ENCODE measurements around the gene PMPCB. TPM values are rescaled to one million over a fixed set of nuclear protein-coding genes. Genes with fewer than 3 reads are reported as not detected.
A peak's percentile ranks its signal among the peaks of the same experiment; 100 is the strongest.

Gene PMPCB
- polyA plus RNA-seq, 3 donors, result 42.8 to 50.8 (median 44.9) TPM

- H3K27ac ChIP-seq (ENCODE audit: low read depth in 1 of 2, low read length in 2 of 2), result peak within 1 kb of the TSS; percentile 88 to 95
- H3K27me3 ChIP-seq (ENCODE audit: control insufficient read depth in 2 of 2, insufficient read depth in 2 of 2, low read length in 2 of 2), result no peaks in the 10 kb centered on the region
- H3K4me3 Mint-ChIP-seq, result peak within 1 kb of the TSS; percentile 96 to 98
- H3K9me3 Mint-ChIP-seq, result no peaks in the 10 kb centered on the region
- peak within 1 kb of the TSS; percentile 98 for H2AFZ ChIP-seq (ENCODE audit: insufficient read depth, low read depth, low read length, poor library complexity, severe bottlenecking)
- peak within 1 kb of the TSS; percentile 95 for H3K9ac ChIP-seq (ENCODE audit: insufficient read depth, low read length, poor library complexity, severe bottlenecking)
- H3K4me1 ChIP-seq (ENCODE audit: control insufficient read depth in 1 of 2, insufficient read depth in 2 of 2, low read length in 2 of 2), result peaks cover 33 to 55% of the 10 kb centered on the region in 2 donors
- peak; percentile 86 to 89 (median 88) for DNase-seq
- peaks cover 23 to 25% of the 10 kb centered on the region in 2 donors for H3K36me3 Mint-ChIP-seq
- no peak for TF ChIP-seq CTCF (IDR thresholded peaks at IDR 0.05)
- WGBS (ENCODE audit: insufficient coverage), result 0% methylated on average over 35 of the region's 43 CpGs
- peaks cover 82% of the 10 kb centered on the region for H3K79me2 ChIP-seq (ENCODE audit: insufficient read depth, low read length)
- H3K4me1 Mint-ChIP-seq, result peaks cover 52% of the 10 kb centered on the region
- H3K36me3 ChIP-seq (replicated peaks in 1 of 2; ENCODE audit: control insufficient read depth in 1 of 2, insufficient read depth in 2 of 2, low read length in 2 of 2), result peaks cover 21 to 23% of the 10 kb centered on the region in 2 donors
- H3K9me3 ChIP-seq (replicated peaks in 1 of 2; ENCODE audit: control insufficient read depth in 1 of 2, insufficient read depth in 1 of 2, low read length in 2 of 2), result no peaks in the 10 kb centered on the region
- H3K4me3 ChIP-seq (replicated peaks in 1 of 3; ENCODE audit: low read depth in 2 of 3, low read length in 3 of 3), result peak within 1 kb of the TSS; percentile 78 to 98 (median 90)
- H3K27ac Mint-ChIP-seq, result peak within 1 kb of the TSS; percentile 93 to 97 (median 95)
- peak within 1 kb of the TSS; percentile 97 for H3K4me2 ChIP-seq (replicated peaks; ENCODE audit: extremely low read depth, low read length, poor library complexity, severe bottlenecking)
- H4K20me1 ChIP-seq (ENCODE audit: insufficient read depth, low read length), result no peaks in the 10 kb centered on the region
- H3K27me3 Mint-ChIP-seq (ENCODE audit: low read depth in 3 of 3), result no peaks in the 10 kb centered on the region
- intact Hi-C loops (cut with micrococcal nuclease), result loop anchor here in 1 of 2 donors (5.0 kb wide), 1 partner anchor 47 kb away; the partner anchor contains the start of gene PMPCB
Observed at GRCh38 chr7:103344453-103345149, 47.4 kb downstream of the PMPCB start, which contains the start of gene DNAJC2. Gene DNAJC2, minus strand, starts transcription at chr7:103344767. Its CDS starts 145 bp downstream, at chr7:103344622.

GRCh38 chr7:103346396-103346795, 49.2 kb downstream of the PMPCB start:
- peaks cover 42 to 66% of the 10 kb centered on the region in 2 donors for H3K4me1 ChIP-seq (ENCODE audit: control insufficient read depth in 1 of 2, insufficient read depth in 2 of 2, low read length in 2 of 2)
- Mint-ChIP-seq H3K4me3 (peak overlapping the region in 1 of 2 donors; percentile 48), H3K9me3 (no peaks in the 10 kb centered on the region)

More at GRCh38 chr7:103346396-103346795, 49.2 kb downstream of the PMPCB start:
- no CpG with 5 or more reads among the region's 5 CpGs for WGBS (ENCODE audit: insufficient coverage)
- Mint-ChIP-seq H3K4me1 (peaks cover 54% of the 10 kb centered on the region), H3K36me3 (peaks cover 8 to 10% of the 10 kb centered on the region in 2 donors), H3K27me3 (ENCODE audit: low read depth in 3 of 3) (no peaks in the 10 kb centered on the region), H3K27ac (peak overlapping the region in 1 of 7 donors; percentile 95)
- Histone ChIP-seq H3K27ac (ENCODE audit: low read depth in 1 of 2, low read length in 2 of 2) (no peak overlapping the region), H4K20me1 (ENCODE audit: insufficient read depth, low read length) (peaks cover 16% of the 10 kb centered on the region), H3K4me3 (replicated peaks in 1 of 3; ENCODE audit: low read depth in 2 of 3, low read length in 3 of 3) (no peak overlapping the region), H3K27me3 (ENCODE audit: control insufficient read depth in 2 of 2, insufficient read depth in 2 of 2, low read length in 2 of 2) (no peaks in the 10 kb centered on the region), H3K9me3 (replicated peaks in 1 of 2; ENCODE audit: control insufficient read depth in 1 of 2, insufficient read depth in 1 of 2, low read length in 2 of 2) (no peaks in the 10 kb centered on the region), H2AFZ (ENCODE audit: insufficient read depth, low read depth, low read length, poor library complexity, severe bottlenecking) (peak overlapping the region; percentile 95), H3K79me2 (ENCODE audit: insufficient read depth, low read length) (peaks cover 85% of the 10 kb centered on the region), H3K36me3 (replicated peaks in 1 of 2; ENCODE audit: control insufficient read depth in 1 of 2, insufficient read depth in 2 of 2, low read length in 2 of 2) (peaks cover 11 to 16% of the 10 kb centered on the region in 2 donors), H3K4me2 (replicated peaks; ENCODE audit: extremely low read depth, low read length, poor library complexity, severe bottlenecking) (peak overlapping the region; percentile 91), H3K9ac (ENCODE audit: insufficient read depth, low read length, poor library complexity, severe bottlenecking) (no peak overlapping the region)
- intact Hi-C loops (cut with micrococcal nuclease), result no loop called here
- TF ChIP-seq CTCF (IDR thresholded peaks at IDR 0.05), result no peak
- DNase-seq, result no peak

Data from CD14-positive monocyte (primary cell).